Measurements from ENCODE around the gene AQP9.

AQP9 gene

GRCh38 chr15:58232281-58233065, 94.3 kb downstream of the AQP9 start:
- no peaks in the 10 kb centered on the region for H3K36me3 ChIP-seq
- no peak for DNase-seq
- no peaks in the 10 kb centered on the region for H3K9me3 ChIP-seq (ENCODE audit: severe bottlenecking)
- H3K27me3 ChIP-seq (ENCODE audit: insufficient read depth, low read depth, severe bottlenecking), result no peaks in the 10 kb centered on the region
- TF ChIP-seq CTCF (IDR thresholded peaks at IDR 0.05; ENCODE audit: low read depth, low read length), result no peak
- no peak overlapping the region for H3K4me3 ChIP-seq (ENCODE audit: low read depth, low read length)
- H3K27ac ChIP-seq, result no peak overlapping the region

- Histone ChIP-seq H3K36me3 (no peaks in the 10 kb centered on the region), H3K27ac (no peak overlapping the region), H3K4me3 (ENCODE audit: low read depth, low read length) (no peak overlapping the region), H3K9me3 (ENCODE audit: severe bottlenecking) (no peaks in the 10 kb centered on the region), H3K27me3 (ENCODE audit: insufficient read depth, low read depth, severe bottlenecking) (no peaks in the 10 kb centered on the region)
- no peak for DNase-seq
- TF ChIP-seq CTCF (IDR thresholded peaks at IDR 0.05; ENCODE audit: low read depth, low read length), result no peak
These were observed 95.2 kb downstream of the AQP9 start for GRCh38 chr15:58233341-58233740.
